SK-N-SH treated with all-trans-retinoic acid at 6 μM for 48 hours (cell line): Measurements from ENCODE around the gene TMEM138.

Experiments
- ARNTL ChIP-seq: fragments of 450-650 bp; formaldehyde crosslinking; IDR thresholded peaks from 2 replicates; pipeline ENCODE4 v1.5.0; 2020; ENCODE audit warnings: low read depth, mild to moderate bottlenecking, moderate library complexity, borderline replicate concordance
- OSR1 ChIP-seq: fragments of 250-450 bp; sonication (Bioruptor Pico); IDR thresholded peaks from 2 replicates; pipeline ENCODE4 v1.8.0; 2022; ENCODE audit warnings: moderate library complexity, mild to moderate bottlenecking, inconsistent platforms
- PPARA ChIP-seq: fragments of 250-450 bp; sonication (Bioruptor Pico); IDR thresholded peaks from 2 replicates; pipeline ENCODE4 v1.5.0; 2020; ENCODE audit warnings: mild to moderate bottlenecking, borderline replicate concordance
- RARB ChIP-seq: fragments of 250-450 bp; sonication (Bioruptor Pico); IDR thresholded peaks from 2 replicates; pipeline ENCODE4 v1.8.0; 2021; ENCODE audit warnings: mild to moderate bottlenecking, moderate library complexity
- TCF4 ChIP-seq: fragments of 250-450 bp; sonication (Bioruptor Pico); IDR thresholded peaks from 2 replicates; pipeline ENCODE4 v1.8.0; 2021; ENCODE audit warnings: mild to moderate bottlenecking, moderate library complexity, borderline replicate concordance
- ZC3H10 ChIP-seq: fragments of 250-450 bp; sonication (Bioruptor Pico); IDR thresholded peaks from 2 replicates; pipeline ENCODE4 v1.5.1; 2021; ENCODE audit warnings: mild to moderate bottlenecking, moderate library complexity
- ZFP3 ChIP-seq: fragments of 250-450 bp; sonication (Bioruptor Pico); IDR thresholded peaks from 2 replicates; pipeline ENCODE4 v1.5.0; 2020; ENCODE audit warnings: mild to moderate bottlenecking, moderate library complexity
- ZFP30 ChIP-seq: fragments of 450-650 bp; formaldehyde crosslinking; IDR thresholded peaks from 2 replicates; pipeline ENCODE4 v1.5.0; 2022; ENCODE audit warnings: mild to moderate bottlenecking, moderate library complexity
- ZNF565 ChIP-seq: fragments of 450-650 bp; formaldehyde crosslinking; conservative IDR thresholded peaks from 2 replicates; pipeline ENCODE4 v1.5.0; 2020; ENCODE audit warnings: low read depth, mild to moderate bottlenecking, moderate library complexity
- ZNF8 ChIP-seq: fragments of 450-650 bp; formaldehyde crosslinking; IDR thresholded peaks from 2 replicates; pipeline ENCODE4 v1.5.0; 2020; ENCODE audit warnings: mild to moderate bottlenecking, moderate library complexity
- TF ChIP-seq, protein P1 (sequence below): fragments of 250-450 bp; sonication (Bioruptor Pico); IDR thresholded peaks from 2 replicates; pipeline ENCODE4 v1.8.0; 2020; ENCODE audit warnings: mild to moderate bottlenecking, moderate library complexity, borderline replicate concordance

DNA sequence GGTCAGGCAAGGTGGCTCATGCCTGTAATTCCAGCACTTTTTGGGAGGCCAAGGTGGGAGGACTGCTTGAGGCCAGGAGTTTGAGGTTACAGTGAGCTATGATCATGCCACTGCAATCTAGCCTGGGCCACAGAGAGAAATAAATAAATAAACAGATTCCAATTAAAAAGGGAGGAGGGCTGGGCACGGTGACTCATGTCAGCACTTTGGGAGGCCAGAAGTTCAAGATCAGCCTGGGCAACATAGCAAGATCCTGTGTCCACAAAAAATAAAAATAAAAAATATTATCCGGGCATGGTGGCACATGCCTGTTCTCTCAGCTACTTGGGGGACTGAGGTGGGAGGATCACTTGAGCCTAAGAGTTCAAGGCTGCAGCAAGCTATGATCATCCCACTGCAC, 8.0 kb upstream of the TMEM138 start:
- TF ChIP-seq PPARA (no peak), ZFP30 (CRISPR knock-in tag) (no peak), ZNF565 (CRISPR knock-in tag) (no peak), ARNTL (CRISPR knock-in tag) (no peak), OSR1 (CRISPR knock-in tag) (no peak), TCF4 (CRISPR knock-in tag) (no peak), ZNF8 (CRISPR knock-in tag) (no peak), RARB (no peak), ZFP3 (CRISPR knock-in tag) (no peak), ZC3H10 (CRISPR knock-in tag) (no peak)
- TF ChIP-seq, protein P1, sequence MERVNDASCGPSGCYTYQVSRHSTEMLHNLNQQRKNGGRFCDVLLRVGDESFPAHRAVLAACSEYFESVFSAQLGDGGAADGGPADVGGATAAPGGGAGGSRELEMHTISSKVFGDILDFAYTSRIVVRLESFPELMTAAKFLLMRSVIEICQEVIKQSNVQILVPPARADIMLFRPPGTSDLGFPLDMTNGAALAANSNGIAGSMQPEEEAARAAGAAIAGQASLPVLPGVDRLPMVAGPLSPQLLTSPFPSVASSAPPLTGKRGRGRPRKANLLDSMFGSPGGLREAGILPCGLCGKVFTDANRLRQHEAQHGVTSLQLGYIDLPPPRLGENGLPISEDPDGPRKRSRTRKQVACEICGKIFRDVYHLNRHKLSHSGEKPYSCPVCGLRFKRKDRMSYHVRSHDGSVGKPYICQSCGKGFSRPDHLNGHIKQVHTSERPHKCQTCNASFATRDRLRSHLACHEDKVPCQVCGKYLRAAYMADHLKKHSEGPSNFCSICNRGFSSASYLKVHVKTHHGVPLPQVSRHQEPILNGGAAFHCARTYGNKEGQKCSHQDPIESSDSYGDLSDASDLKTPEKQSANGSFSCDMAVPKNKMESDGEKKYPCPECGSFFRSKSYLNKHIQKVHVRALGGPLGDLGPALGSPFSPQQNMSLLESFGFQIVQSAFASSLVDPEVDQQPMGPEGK (CRISPR knock-in tag), result no peak
